Neuronal stem cell (in vitro differentiated cells): ENCODE measurements around the gene ZNF804B. TPM values are rescaled to one million over a fixed set of nuclear protein-coding genes. Genes with fewer than 3 reads are reported as not detected.

Experiments
- DNase-seq: peaks from one replicate; pipeline ENCODE4 v3.0.0-alpha.2; 2013; ENCODE audit warnings: low spot score
- H2AFZ ChIP-seq: one replicate; pipeline ENCODE4 v1.6.1; 2013; ENCODE audit warnings: mild to moderate bottlenecking, low read length, inconsistent platforms
- H2AK5ac ChIP-seq: 2 replicates; pipeline ENCODE4 v1.6.1; 2013; ENCODE audit warnings: low read depth, mild to moderate bottlenecking, inconsistent platforms, low read length, moderate library complexity, mixed read lengths
- H2BK120ac ChIP-seq: 2 replicates; pipeline ENCODE4 v1.6.1; 2013; ENCODE audit warnings: low read depth, mild to moderate bottlenecking, inconsistent platforms, low read length, moderate library complexity, mixed read lengths
- H2BK12ac ChIP-seq: one replicate; pipeline ENCODE4 v1.6.1; 2013; ENCODE audit warnings: low read length, inconsistent platforms
- H2BK15ac ChIP-seq: 2 replicates; pipeline ENCODE4 v1.6.1; 2013; ENCODE audit warnings: mild to moderate bottlenecking, low read length, inconsistent platforms, mixed read lengths
- H2BK5ac ChIP-seq: one replicate; pipeline ENCODE4 v1.6.1; 2013; ENCODE audit warnings: inconsistent platforms, mild to moderate bottlenecking, low read length, moderate library complexity
- H3K14ac ChIP-seq: one replicate; pipeline ENCODE4 v1.6.1; 2013; ENCODE audit warnings: low read length, inconsistent platforms
- H3K18ac ChIP-seq: 2 replicates; pipeline ENCODE4 v1.6.1; 2013; ENCODE audit warnings: low read length, inconsistent platforms
- H3K23ac ChIP-seq: 2 replicates; pipeline ENCODE4 v1.6.1; 2013; ENCODE audit warnings: low read depth, mild to moderate bottlenecking, mixed read lengths, low read length, inconsistent platforms; ENCODE audit not compliant: poor library complexity
- H3K27ac ChIP-seq: replicated peaks from 3 replicates; pipeline ENCODE4 v1.5.1; 2013; ENCODE audit warnings: low read length, inconsistent platforms
- H3K27me3 ChIP-seq, 3 experiments: 2 replicates each; pipeline ENCODE4 v1.6.1; 2013; ENCODE audit warnings: low read length in 3 of 3, mild to moderate bottlenecking in 2 of 3, inconsistent platforms in 1 of 3, low read depth in 1 of 3, mixed read lengths in 1 of 3, moderate library complexity in 1 of 3; ENCODE audit not compliant: control insufficient read depth in 3 of 3, insufficient read depth in 3 of 3
- H3K36me3 ChIP-seq, 2 donors: replicated peaks in 1 of 2; 2 replicates each; pipeline ENCODE4 v1.6.1; 2013; ENCODE audit warnings: low read length in 2 of 2; ENCODE audit not compliant: control insufficient read depth in 2 of 2, insufficient read depth in 2 of 2
- H3K4ac ChIP-seq: 2 replicates; pipeline ENCODE4 v1.6.1; 2013; ENCODE audit warnings: inconsistent platforms, mild to moderate bottlenecking, low read length, moderate library complexity
- H3K4me1 ChIP-seq, 2 donors: 1 replicate in 1 of 2; 2 replicates in 1 of 2; pipeline ENCODE4 v1.6.1; 2013; ENCODE audit warnings: low read length in 2 of 2, low read depth in 1 of 2; ENCODE audit not compliant: control insufficient read depth in 2 of 2, insufficient read depth in 1 of 2
- H3K4me2 ChIP-seq: one replicate; pipeline ENCODE4 v1.6.1; 2013; ENCODE audit warnings: mild to moderate bottlenecking, low read length, inconsistent platforms; ENCODE audit not compliant: insufficient read depth, poor library complexity, severe bottlenecking
- H3K4me3 ChIP-seq, 2 donors: 2 replicates each; pipeline ENCODE4 v1.5.1; 2013; ENCODE audit warnings: low read length in 2 of 2, mild to moderate bottlenecking in 2 of 2, inconsistent platforms in 1 of 2, moderate library complexity in 1 of 2
- H3K79me1 ChIP-seq: one replicate; pipeline ENCODE4 v1.6.1; 2013; ENCODE audit warnings: low read depth, mild to moderate bottlenecking, inconsistent platforms, low read length, moderate library complexity
- H3K9ac ChIP-seq: one replicate; pipeline ENCODE4 v1.6.1; 2013; ENCODE audit warnings: mild to moderate bottlenecking, low read depth, low read length, inconsistent platforms; ENCODE audit not compliant: poor library complexity
- H3K9me3 ChIP-seq, 2 donors: replicated peaks in 1 of 2; 2 replicates each; pipeline versions ENCODE3 to v1.6.1; 2013; ENCODE audit warnings: low read length in 2 of 2, mild to moderate bottlenecking in 2 of 2, inconsistent platforms in 1 of 2, low read depth in 1 of 2, mixed read lengths in 1 of 2, moderate library complexity in 1 of 2; ENCODE audit not compliant: control insufficient read depth in 2 of 2, insufficient read depth in 1 of 2
- H4K8ac ChIP-seq: one replicate; pipeline ENCODE4 v1.6.1; 2013; ENCODE audit warnings: low read depth, mild to moderate bottlenecking, inconsistent platforms, low read length, moderate library complexity
- H4K91ac ChIP-seq: one replicate; pipeline ENCODE4 v1.6.1; 2013; ENCODE audit warnings: low read length, low read depth, mild to moderate bottlenecking, inconsistent platforms; ENCODE audit not compliant: poor library complexity
- WGBS, 2 donors: extraction: QIAGEN DNeasy Blood & Tissue Kit; methylation state at CpG; one replicate each; pipeline ENCODE4 v1.1.7; 2013; ENCODE audit warnings: missing lambda C conversion rate in 2 of 2, mixed read lengths in 1 of 2; ENCODE audit not compliant: insufficient read length in 2 of 2, insufficient replicate concordance in 1 of 2; ENCODE audit errors: extremely low coverage in 2 of 2; 5-methylcytosine and 5-hydroxymethylcytosine counted together
- polyA plus RNA-seq, 2 experiments: library from polyadenylated mRNA; stranded (reverse); fragments of 200-250 nt; gene quantifications; one replicate each; pipeline ENCODE4 v1.2.3, GENCODE V29; 2013

ZNF804B gene
- polyA plus RNA-seq (2013, experiment 1 of 2) = not detected
- polyA plus RNA-seq (2013, experiment 2 of 2) = not detected

- Histone ChIP-seq H2AK5ac (no peak within 1 kb of the TSS), H3K23ac (peak within 1 kb of the TSS; percentile 43), H3K4ac (no peak within 1 kb of the TSS), H3K9ac (peak within 1 kb of the TSS; percentile 70), H3K18ac (peak within 1 kb of the TSS; percentile 85), H4K91ac (no peak within 1 kb of the TSS), H2BK5ac (no peak within 1 kb of the TSS), H3K27me3 (peaks cover 2 to 62% (median 15%) of the 10 kb centered on the region in 3 experiments), H2AFZ (peak within 1 kb of the TSS; percentile 99), H2BK12ac (no peak within 1 kb of the TSS), H2BK15ac (no peak within 1 kb of the TSS), H3K4me1 (peaks cover 5 to 9% of the 10 kb centered on the region in 2 donors), H3K36me3 (no peaks in the 10 kb centered on the region), H2BK120ac (no peak within 1 kb of the TSS), H3K4me3 (peak within 1 kb of the TSS; percentile 46 to 81), H4K8ac (no peak within 1 kb of the TSS), H3K4me2 (peak within 1 kb of the TSS; percentile 93), H3K14ac (peak within 1 kb of the TSS; percentile 71), H3K27ac (no peak within 1 kb of the TSS), H3K9me3 (no peaks in the 10 kb centered on the region), H3K79me1 (no peaks in the 10 kb centered on the region)
- DNase-seq = peak; percentile 59
- WGBS, 2 donors = no CpG with 5 or more reads among the region's 74 CpGs
Measured at GRCh38 chr7:88759230-88760135, at the start of gene ZNF804B. ZNF804B (plus strand) TSS chr7:88759700; CDS start chr7:88759977, 277 bp downstream.

- Histone ChIP-seq H3K4me1 (no peaks in the 10 kb centered on the region), H3K23ac (no peak overlapping the region), H4K91ac (no peak overlapping the region), H3K27ac (no peak overlapping the region), H2AK5ac (no peak overlapping the region), H3K14ac (no peak overlapping the region), H2BK15ac (no peak overlapping the region), H2BK5ac (no peak overlapping the region), H4K8ac (no peak overlapping the region), H3K27me3 (no peaks in the 10 kb centered on the region), H3K4ac (no peak overlapping the region), H3K9ac (no peak overlapping the region), H3K4me2 (no peak overlapping the region), H3K36me3 (no peaks in the 10 kb centered on the region), H3K18ac (no peak overlapping the region), H2BK12ac (no peak overlapping the region), H2BK120ac (no peak overlapping the region), H3K4me3 (no peak overlapping the region), H2AFZ (no peak overlapping the region), H3K9me3 (no peaks in the 10 kb centered on the region), H3K79me1 (no peaks in the 10 kb centered on the region)
- WGBS, 2 donors = no CpG with 5 or more reads among the region's 2 CpGs
- DNase-seq = no peak
Measured at GRCh38 chr7:88735920-88736319, 23.6 kb upstream of the ZNF804B start.

DNA sequence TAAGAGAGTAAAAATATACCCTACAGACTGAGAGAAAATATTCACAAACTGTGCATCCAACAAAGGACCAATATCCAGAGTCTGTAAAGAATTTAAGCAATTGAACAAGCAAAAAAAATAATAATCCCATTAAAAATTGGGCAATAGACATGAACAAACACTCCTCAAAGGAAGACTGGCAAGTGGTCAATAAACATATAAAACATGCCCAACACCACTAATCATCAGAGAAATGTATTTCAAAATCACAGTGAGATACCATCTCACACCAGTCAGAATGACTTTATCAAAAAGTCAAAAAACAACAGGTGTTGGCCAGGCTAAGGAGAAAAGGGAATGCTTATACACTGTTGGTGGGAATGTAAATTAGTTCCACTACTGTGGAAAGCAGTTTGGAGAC, 21.9 kb upstream of the ZNF804B start:
- Histone ChIP-seq H2BK5ac (no peak overlapping the region), H2AFZ (no peak overlapping the region), H3K14ac (no peak overlapping the region), H3K18ac (no peak overlapping the region), H4K91ac (no peak overlapping the region), H3K27me3 (no peaks in the 10 kb centered on the region), H4K8ac (no peak overlapping the region), H3K9ac (no peak overlapping the region), H3K79me1 (no peaks in the 10 kb centered on the region), H2AK5ac (no peak overlapping the region), H3K4me3 (no peak overlapping the region), H2BK120ac (no peak overlapping the region), H3K23ac (no peak overlapping the region), H3K36me3 (no peaks in the 10 kb centered on the region), H3K4me1 (no peaks in the 10 kb centered on the region), H3K4me2 (no peak overlapping the region), H2BK15ac (no peak overlapping the region), H3K9me3 (no peaks in the 10 kb centered on the region), H2BK12ac (no peak overlapping the region), H3K4ac (no peak overlapping the region), H3K27ac (no peak overlapping the region)
- DNase-seq = no peak

GRCh38 chr7:88746126-88746525, 13.4 kb upstream of the ZNF804B start:
- Histone ChIP-seq H3K4me2 (no peak overlapping the region), H4K91ac (no peak overlapping the region), H3K4me3 (no peak overlapping the region), H4K8ac (no peak overlapping the region), H2BK15ac (no peak overlapping the region), H3K27ac (no peak overlapping the region), H3K4ac (no peak overlapping the region), H3K14ac (no peak overlapping the region), H3K79me1 (no peaks in the 10 kb centered on the region), H3K27me3 (no peaks in the 10 kb centered on the region), H3K36me3 (no peaks in the 10 kb centered on the region), H2AFZ (no peak overlapping the region), H3K9me3 (no peaks in the 10 kb centered on the region), H2AK5ac (no peak overlapping the region), H3K18ac (no peak overlapping the region), H3K23ac (no peak overlapping the region), H2BK120ac (no peak overlapping the region), H2BK5ac (no peak overlapping the region), H3K4me1 (no peaks in the 10 kb centered on the region), H2BK12ac (no peak overlapping the region), H3K9ac (no peak overlapping the region)
- no CpG with 5 or more reads among the region's 3 CpGs for WGBS, 2 donors
- no peak for DNase-seq
